Glutamatergic neuron (in vitro differentiated cells): ENCODE measurements around the gene ASIC2. TPM values are rescaled to one million over a fixed set of nuclear protein-coding genes. Genes with fewer than 3 reads are reported as not detected.

Experiments used
- DNase-seq: peaks from one replicate; pipeline ENCODE4 v3.0.0; 2022
- H3K27ac Mint-ChIP-seq: one replicate; pipeline ENCODE4 v1.8.0; 2020; ENCODE audit warnings: mild to moderate bottlenecking, mixed read lengths, inconsistent platforms; ENCODE audit not compliant: unreplicated experiment
- H3K27me3 Mint-ChIP-seq: one replicate; pipeline ENCODE4 v1.8.0; 2020; ENCODE audit warnings: mild to moderate bottlenecking, moderate library complexity, mixed read lengths, inconsistent platforms; ENCODE audit not compliant: unreplicated experiment
- H3K36me3 Mint-ChIP-seq: one replicate; pipeline ENCODE4 v1.8.0; 2020; ENCODE audit warnings: mild to moderate bottlenecking, mixed read lengths, inconsistent platforms; ENCODE audit not compliant: unreplicated experiment
- H3K4me1 Mint-ChIP-seq: one replicate; pipeline ENCODE4 v1.8.0; 2020; ENCODE audit warnings: mild to moderate bottlenecking, low read depth, mixed read lengths, inconsistent platforms; ENCODE audit not compliant: unreplicated experiment
- H3K4me3 Mint-ChIP-seq: one replicate; pipeline ENCODE4 v1.8.0; 2020; ENCODE audit warnings: mild to moderate bottlenecking, mixed read lengths, inconsistent platforms; ENCODE audit not compliant: unreplicated experiment
- H3K9me3 Mint-ChIP-seq: one replicate; pipeline ENCODE4 v1.8.0; 2020; ENCODE audit warnings: mild to moderate bottlenecking, moderate library complexity, mixed read lengths, inconsistent platforms; ENCODE audit not compliant: unreplicated experiment
- total RNA-seq: library from RNA; stranded (reverse); fragmentation: NEBNext Ultra II Directional; extraction: Animal tissue kit (Norgen Biotek cat#: 25700); gene quantifications from one replicate; pipeline ENCODE4 v1.2.1, GENCODE V29; 2021; ENCODE audit not compliant: unreplicated experiment
- TF ChIP-seq, protein P1 (sequence below): fragments of 200-600 bp; sonication (generic); IDR thresholded peaks from one replicate; pipeline ENCODE4 v1.5.0; 2021; ENCODE audit not compliant: partially characterized antibody, unreplicated experiment

The ASIC2 gene
- total RNA-seq, 1 donor from 2014 or later: 0.74 TPM

DNA sequence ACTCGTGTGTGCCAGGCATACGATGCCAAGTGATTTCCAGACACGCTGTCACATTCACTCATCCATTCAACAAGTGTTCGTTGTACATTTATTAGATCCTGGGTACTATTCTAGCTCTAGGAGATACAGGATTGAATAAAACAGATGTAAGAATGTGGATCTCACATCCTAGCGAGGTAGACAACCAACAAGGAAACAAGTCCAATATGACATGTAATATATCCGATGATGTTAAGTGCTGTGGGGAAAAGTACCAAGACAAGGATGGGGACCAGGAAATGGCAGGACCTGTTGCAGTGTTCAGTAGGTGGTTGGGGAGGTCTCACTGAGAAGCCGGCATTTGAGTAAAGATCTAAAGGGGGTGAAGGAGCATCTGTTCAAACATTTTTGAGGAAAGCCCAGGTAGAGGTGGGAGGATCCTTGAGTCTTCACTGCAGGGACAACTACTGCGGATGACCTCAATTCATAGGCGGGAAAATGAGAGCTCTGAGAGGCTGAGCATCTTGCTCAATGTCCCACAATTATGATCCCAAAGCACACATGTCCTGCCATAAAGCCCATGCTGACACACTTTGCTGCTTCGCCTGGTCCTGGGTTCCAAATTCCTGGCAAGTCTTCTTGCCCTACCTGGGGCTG is 129.4 kb downstream of the ASIC2 start:
- Mint-ChIP-seq H3K36me3 (no peaks in the 10 kb centered on the region), H3K27me3 (peaks cover 7% of the 10 kb centered on the region), H3K4me1 (no peaks in the 10 kb centered on the region), H3K27ac (no peak overlapping the region), H3K9me3 (peaks cover 1% of the 10 kb centered on the region), H3K4me3 (no peak overlapping the region)
- DNase-seq: no peak
- TF ChIP-seq, protein P1, sequence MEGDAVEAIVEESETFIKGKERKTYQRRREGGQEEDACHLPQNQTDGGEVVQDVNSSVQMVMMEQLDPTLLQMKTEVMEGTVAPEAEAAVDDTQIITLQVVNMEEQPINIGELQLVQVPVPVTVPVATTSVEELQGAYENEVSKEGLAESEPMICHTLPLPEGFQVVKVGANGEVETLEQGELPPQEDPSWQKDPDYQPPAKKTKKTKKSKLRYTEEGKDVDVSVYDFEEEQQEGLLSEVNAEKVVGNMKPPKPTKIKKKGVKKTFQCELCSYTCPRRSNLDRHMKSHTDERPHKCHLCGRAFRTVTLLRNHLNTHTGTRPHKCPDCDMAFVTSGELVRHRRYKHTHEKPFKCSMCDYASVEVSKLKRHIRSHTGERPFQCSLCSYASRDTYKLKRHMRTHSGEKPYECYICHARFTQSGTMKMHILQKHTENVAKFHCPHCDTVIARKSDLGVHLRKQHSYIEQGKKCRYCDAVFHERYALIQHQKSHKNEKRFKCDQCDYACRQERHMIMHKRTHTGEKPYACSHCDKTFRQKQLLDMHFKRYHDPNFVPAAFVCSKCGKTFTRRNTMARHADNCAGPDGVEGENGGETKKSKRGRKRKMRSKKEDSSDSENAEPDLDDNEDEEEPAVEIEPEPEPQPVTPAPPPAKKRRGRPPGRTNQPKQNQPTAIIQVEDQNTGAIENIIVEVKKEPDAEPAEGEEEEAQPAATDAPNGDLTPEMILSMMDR: no peak

DNA sequence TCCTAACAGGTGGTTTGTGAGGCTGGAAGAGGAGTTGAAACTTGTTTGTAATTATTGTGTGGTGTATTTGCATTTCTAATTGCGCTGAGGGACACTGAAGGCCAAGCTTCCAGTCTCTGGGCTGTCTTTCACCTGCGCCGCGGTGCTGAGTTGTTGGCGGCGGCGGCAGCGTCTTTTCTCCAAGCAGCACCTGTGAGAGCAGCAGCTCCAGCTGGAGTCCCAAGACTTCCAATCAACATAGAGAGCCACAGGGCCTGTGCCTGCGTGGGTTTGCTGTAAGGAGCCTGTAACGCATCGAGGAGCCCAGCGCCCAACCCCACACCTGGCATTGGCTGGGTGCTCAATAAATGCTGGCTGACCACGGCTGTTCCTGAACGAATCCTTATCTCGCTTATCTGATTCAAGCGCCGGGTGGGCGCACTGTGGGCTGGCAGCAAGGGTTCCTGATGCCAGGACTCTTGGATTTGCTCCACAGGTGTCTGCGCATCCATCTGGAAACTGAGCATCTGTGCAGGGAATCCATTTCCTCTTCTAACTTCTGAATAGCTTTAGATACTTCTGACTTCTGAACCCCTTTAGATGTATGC is 138.1 kb downstream of the ASIC2 start:
- no peak overlapping the region for H3K27ac Mint-ChIP-seq
- peaks cover 4% of the 10 kb centered on the region for H3K4me1 Mint-ChIP-seq
- H3K27me3 Mint-ChIP-seq: peaks cover 3% of the 10 kb centered on the region
- H3K36me3 Mint-ChIP-seq: no peaks in the 10 kb centered on the region
- H3K9me3 Mint-ChIP-seq: peaks cover 3% of the 10 kb centered on the region
- H3K4me3 Mint-ChIP-seq: no peak overlapping the region
- TF ChIP-seq, protein P1: no peak
- DNase-seq: no peak

DNA sequence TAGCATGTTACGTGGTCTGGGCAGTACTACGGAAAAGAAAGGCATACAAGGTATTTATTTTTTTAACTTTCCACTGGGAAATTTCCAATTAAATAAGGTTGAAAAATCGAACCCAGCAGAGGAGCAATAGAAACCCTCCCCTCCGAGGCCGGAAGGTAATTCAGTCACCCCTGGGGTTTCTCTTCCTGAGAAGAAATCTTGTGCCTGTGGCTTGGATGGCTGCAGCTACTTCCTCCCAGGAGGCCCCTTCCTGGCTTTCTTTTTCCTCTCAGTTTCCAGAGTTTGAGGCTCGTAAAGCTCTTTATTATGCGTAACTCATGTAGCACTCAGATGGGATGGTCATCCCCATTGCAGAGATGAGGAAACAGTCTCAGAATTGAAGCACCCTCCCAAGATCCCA is 140.3 kb downstream of the ASIC2 start:
- H3K36me3 Mint-ChIP-seq: no peaks in the 10 kb centered on the region
- no peak overlapping the region for H3K27ac Mint-ChIP-seq
- peaks cover 2% of the 10 kb centered on the region for H3K9me3 Mint-ChIP-seq

DNA sequence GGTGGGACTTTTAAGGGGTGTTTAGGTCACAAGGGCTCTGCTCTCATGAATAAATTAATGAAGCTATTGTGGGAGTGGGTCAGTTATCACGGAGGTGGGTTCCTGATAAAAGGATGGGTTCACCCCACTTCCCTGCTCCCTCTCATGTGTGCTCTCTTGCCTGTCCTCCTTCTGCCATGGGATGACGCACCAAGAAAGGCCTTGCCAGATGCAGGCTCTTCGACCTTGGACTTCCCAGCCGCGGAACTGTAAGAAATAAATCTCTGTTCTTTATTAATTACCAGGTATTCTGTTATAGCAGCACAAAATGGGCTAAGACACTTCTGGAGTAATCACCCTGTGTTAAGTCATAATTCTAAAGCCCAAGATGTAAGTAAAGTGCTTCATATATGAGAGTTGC is 141.5 kb downstream of the ASIC2 start:
- TF ChIP-seq, protein P1: no peak
- no peak for DNase-seq
- no peak overlapping the region for H3K4me3 Mint-ChIP-seq
- H3K4me1 Mint-ChIP-seq: peaks cover 4% of the 10 kb centered on the region
- no peaks in the 10 kb centered on the region for H3K9me3 Mint-ChIP-seq
- H3K36me3 Mint-ChIP-seq: no peaks in the 10 kb centered on the region
- H3K27me3 Mint-ChIP-seq: peaks cover 3% of the 10 kb centered on the region
- H3K27ac Mint-ChIP-seq: no peak overlapping the region

More for the DNA sequence above, 140.3 kb downstream of the ASIC2 start:
- Mint-ChIP-seq H3K4me1 (peaks cover 4% of the 10 kb centered on the region), H3K27me3 (peaks cover 3% of the 10 kb centered on the region), H3K4me3 (no peak overlapping the region)
- DNase-seq: no peak
- TF ChIP-seq, protein P1: no peak

DNA sequence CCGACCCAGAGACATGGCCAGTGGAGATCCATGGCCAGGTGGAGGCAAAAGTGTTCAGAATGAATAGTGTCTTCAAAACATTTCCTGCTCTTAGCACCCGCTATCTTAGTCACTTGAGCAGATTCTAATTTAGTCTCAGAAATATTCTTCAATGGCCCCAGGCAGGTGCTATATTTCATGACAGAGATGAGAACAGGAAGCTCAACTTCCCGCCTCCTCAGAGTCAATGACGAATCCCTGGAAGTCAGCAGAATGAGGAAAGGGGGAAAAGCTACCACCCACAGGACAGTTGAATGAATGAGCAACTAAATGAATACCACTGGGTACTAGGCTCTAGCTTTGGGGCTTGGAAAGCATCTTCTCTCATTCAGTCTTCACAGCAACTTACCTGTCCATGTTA is 147.2 kb downstream of the ASIC2 start:
- Mint-ChIP-seq H3K36me3 (no peaks in the 10 kb centered on the region), H3K4me3 (no peak overlapping the region), H3K4me1 (no peaks in the 10 kb centered on the region), H3K27me3 (no peaks in the 10 kb centered on the region), H3K9me3 (no peaks in the 10 kb centered on the region), H3K27ac (no peak overlapping the region)
- TF ChIP-seq, protein P1: no peak
- no peak for DNase-seq
